ENCODE data around the gene SLITRK5. TPM values are rescaled to one million over a fixed set of nuclear protein-coding genes. Genes with fewer than 3 reads are reported as not detected.

SLITRK5 gene
- total RNA-seq, 1 experiment from 2014 or later, result 0.08 TPM

DNA sequence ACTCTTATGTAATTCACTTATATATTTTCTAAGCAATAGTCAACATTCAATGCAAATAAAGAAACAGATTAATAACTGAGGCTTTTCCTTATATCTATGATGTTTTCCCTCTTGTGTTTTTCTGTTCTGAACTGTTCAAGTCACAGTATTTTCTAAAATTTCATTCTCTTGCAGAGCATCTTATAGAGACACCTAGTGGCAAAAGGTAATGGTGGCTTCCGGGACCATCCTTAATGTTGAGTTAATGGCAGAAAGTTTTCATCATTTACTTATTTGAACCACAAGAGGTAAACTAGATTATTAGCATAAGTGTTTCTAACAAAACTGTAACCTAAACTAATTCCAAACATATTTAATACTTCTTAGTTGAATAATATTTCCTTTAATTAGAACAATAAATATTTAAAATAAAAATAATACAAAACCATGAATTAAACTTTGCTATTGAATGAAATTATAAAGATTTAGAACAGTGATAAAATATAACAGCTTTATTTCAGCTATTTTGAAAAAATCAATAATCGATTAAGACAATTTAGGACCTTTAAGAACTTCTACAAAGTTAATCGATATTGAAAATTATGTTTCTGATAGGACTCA is 1.7 kb upstream of the SLITRK5 start:
- ChIA-PET POLR2A (no interaction called here), CTCF (interaction anchor here (0.7 kb wide), 1 partner anchor 113 kb away, joined by 3 read pairs; no protein-coding TSS in a partner anchor)
- DNase-seq (ENCODE audit: low read depth, low spot score) (no peak), ATAC-seq (no peak)
- no peak overlapping the region for H3K4me3 ChIP-seq (ENCODE audit: low read depth in 2 of 2, low read length in 2 of 2)
- no peaks in the 10 kb centered on the region for H3K27me3 ChIP-seq (ENCODE audit: control insufficient read depth, insufficient read depth, low read length)
- no peaks in the 10 kb centered on the region for H3K4me1 ChIP-seq (ENCODE audit: control insufficient read depth, insufficient read depth, low read length)
- in situ Hi-C loops (cut with HindIII; ENCODE audit: low pct_unique_long_range_greater_than_20kb, low sequenced_read_pairs) (no loop called here), intact Hi-C loops (cut with micrococcal nuclease; ENCODE audit: unreplicated experiment) (no loop called here)
- H3K9me3 ChIP-seq (ENCODE audit: control insufficient read depth, insufficient read depth, low read depth, low read length), result no peaks in the 10 kb centered on the region
- H3K27ac ChIP-seq (ENCODE audit: low read length), result no peak overlapping the region
- TF ChIP-seq, protein P1, sequence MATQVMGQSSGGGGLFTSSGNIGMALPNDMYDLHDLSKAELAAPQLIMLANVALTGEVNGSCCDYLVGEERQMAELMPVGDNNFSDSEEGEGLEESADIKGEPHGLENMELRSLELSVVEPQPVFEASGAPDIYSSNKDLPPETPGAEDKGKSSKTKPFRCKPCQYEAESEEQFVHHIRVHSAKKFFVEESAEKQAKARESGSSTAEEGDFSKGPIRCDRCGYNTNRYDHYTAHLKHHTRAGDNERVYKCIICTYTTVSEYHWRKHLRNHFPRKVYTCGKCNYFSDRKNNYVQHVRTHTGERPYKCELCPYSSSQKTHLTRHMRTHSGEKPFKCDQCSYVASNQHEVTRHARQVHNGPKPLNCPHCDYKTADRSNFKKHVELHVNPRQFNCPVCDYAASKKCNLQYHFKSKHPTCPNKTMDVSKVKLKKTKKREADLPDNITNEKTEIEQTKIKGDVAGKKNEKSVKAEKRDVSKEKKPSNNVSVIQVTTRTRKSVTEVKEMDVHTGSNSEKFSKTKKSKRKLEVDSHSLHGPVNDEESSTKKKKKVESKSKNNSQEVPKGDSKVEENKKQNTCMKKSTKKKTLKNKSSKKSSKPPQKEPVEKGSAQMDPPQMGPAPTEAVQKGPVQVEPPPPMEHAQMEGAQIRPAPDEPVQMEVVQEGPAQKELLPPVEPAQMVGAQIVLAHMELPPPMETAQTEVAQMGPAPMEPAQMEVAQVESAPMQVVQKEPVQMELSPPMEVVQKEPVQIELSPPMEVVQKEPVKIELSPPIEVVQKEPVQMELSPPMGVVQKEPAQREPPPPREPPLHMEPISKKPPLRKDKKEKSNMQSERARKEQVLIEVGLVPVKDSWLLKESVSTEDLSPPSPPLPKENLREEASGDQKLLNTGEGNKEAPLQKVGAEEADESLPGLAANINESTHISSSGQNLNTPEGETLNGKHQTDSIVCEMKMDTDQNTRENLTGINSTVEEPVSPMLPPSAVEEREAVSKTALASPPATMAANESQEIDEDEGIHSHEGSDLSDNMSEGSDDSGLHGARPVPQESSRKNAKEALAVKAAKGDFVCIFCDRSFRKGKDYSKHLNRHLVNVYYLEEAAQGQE (IDR thresholded peaks at IDR 0.05; ENCODE audit: insufficient read depth in 1 of 2, low read depth in 2 of 2, low read length in 1 of 2), result no peak
- TF ChIP-seq TCF7L2 (IDR thresholded peaks at IDR 0.05; ENCODE audit: low read depth, low read length), result no peak
- TF ChIP-seq, protein P2, sequence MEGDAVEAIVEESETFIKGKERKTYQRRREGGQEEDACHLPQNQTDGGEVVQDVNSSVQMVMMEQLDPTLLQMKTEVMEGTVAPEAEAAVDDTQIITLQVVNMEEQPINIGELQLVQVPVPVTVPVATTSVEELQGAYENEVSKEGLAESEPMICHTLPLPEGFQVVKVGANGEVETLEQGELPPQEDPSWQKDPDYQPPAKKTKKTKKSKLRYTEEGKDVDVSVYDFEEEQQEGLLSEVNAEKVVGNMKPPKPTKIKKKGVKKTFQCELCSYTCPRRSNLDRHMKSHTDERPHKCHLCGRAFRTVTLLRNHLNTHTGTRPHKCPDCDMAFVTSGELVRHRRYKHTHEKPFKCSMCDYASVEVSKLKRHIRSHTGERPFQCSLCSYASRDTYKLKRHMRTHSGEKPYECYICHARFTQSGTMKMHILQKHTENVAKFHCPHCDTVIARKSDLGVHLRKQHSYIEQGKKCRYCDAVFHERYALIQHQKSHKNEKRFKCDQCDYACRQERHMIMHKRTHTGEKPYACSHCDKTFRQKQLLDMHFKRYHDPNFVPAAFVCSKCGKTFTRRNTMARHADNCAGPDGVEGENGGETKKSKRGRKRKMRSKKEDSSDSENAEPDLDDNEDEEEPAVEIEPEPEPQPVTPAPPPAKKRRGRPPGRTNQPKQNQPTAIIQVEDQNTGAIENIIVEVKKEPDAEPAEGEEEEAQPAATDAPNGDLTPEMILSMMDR (IDR thresholded peaks at IDR 0.05), result peak; percentile 73; the same call in 1 of the 2 replicates
- no peaks in the 10 kb centered on the region for H3K36me3 ChIP-seq (ENCODE audit: control insufficient read depth, insufficient read depth, low read length)
- BruUV-seq (replicated peaks), result no TSS peak

DNA sequence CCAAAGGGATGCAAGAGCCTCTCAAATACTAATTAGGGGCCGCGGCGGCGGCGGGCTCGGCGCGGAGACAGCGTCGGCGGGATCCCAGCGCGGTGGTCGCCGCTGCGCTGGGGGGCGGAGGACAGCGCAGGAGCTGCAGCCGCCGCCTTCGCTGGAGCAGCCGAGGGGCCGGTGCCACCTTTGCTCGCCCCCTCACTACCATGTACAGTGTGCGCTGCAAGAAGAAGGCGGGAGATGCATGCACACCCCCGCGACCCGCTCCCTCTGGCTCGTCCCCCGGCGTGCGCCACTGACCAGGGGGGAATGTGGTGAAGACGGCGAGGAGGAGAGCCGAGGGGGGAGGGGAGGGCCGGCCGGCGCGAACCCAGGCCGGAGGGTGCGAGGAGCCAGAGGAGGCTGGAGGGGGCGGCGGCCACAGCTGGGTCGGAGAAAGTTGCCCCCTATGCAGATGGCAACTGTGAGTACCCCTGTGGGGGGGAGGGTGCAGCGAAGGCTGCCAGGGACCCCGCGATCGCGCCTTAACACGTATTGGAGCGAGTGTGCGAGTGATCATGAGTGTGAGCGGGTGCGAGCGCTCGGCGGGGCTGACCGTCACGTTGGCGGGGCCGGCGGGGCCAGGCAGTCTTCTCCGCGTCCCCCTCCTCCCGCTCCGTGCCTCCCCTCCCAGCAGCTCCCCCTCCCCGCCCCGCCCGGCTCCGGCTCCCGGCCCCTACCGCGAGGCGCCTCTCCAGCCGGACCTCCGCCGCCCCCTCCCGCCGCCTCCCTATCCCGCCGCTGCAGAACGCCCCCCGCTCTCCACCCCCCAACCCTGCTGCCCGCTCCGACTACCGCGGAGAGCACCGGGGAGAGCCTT is 808 bp downstream of the SLITRK5 start:
- Histone ChIP-seq H3K4me1 (ENCODE audit: control insufficient read depth, insufficient read depth, low read length) (no peaks in the 10 kb centered on the region), H3K27ac (ENCODE audit: low read length) (no peak overlapping the region), H3K4me3 (ENCODE audit: low read depth in 2 of 2, low read length in 2 of 2) (peak overlapping the region in 1 of 2 experiments; percentile 50; a peak in 2 of 4 replicates), H3K27me3 (ENCODE audit: control insufficient read depth, insufficient read depth, low read length) (no peaks in the 10 kb centered on the region), H3K36me3 (ENCODE audit: control insufficient read depth, insufficient read depth, low read length) (no peaks in the 10 kb centered on the region), H3K9me3 (ENCODE audit: control insufficient read depth, insufficient read depth, low read depth, low read length) (no peaks in the 10 kb centered on the region)
- ATAC-seq, result no peak
- CTCF ChIA-PET, result no interaction called here
- no peak for DNase-seq (ENCODE audit: low read depth, low spot score)
- intact Hi-C loops (cut with micrococcal nuclease; ENCODE audit: unreplicated experiment), result loop anchor here (10.0 kb wide), 1 partner anchor 133 kb away; no protein-coding TSS in a partner anchor
- in situ Hi-C loops (cut with HindIII; ENCODE audit: low pct_unique_long_range_greater_than_20kb, low sequenced_read_pairs), result no loop called here
- TF ChIP-seq, protein P2 (IDR thresholded peaks at IDR 0.05), result no peak
- TF ChIP-seq SIN3A (IDR thresholded peaks at IDR 0.05; ENCODE audit: borderline replicate concordance, insufficient read depth, low read depth, low read length), result no peak
- TF ChIP-seq, protein P1 (IDR thresholded peaks at IDR 0.05; ENCODE audit: insufficient read depth in 1 of 2, low read depth in 2 of 2, low read length in 1 of 2), result no peak
- TF ChIP-seq POLR2AphosphoS5 (IDR thresholded peaks at IDR 0.05; ENCODE audit: low read depth, low read length), result no peak
- TF ChIP-seq TCF7L2 (IDR thresholded peaks at IDR 0.05; ENCODE audit: low read depth, low read length), result no peak
- no TSS peak for BruUV-seq (replicated peaks)
- POLR2A ChIA-PET, result no interaction called here

Data from Panc1 (cell line).